ENCODE measurements around the gene VSTM4.

The VSTM4 gene

GRCh38 chr10:49091450-49092210 is 23.7 kb downstream of the VSTM4 start:
- DNase-seq (ENCODE audit: low read depth in 2 of 2), result no peak

DNA sequence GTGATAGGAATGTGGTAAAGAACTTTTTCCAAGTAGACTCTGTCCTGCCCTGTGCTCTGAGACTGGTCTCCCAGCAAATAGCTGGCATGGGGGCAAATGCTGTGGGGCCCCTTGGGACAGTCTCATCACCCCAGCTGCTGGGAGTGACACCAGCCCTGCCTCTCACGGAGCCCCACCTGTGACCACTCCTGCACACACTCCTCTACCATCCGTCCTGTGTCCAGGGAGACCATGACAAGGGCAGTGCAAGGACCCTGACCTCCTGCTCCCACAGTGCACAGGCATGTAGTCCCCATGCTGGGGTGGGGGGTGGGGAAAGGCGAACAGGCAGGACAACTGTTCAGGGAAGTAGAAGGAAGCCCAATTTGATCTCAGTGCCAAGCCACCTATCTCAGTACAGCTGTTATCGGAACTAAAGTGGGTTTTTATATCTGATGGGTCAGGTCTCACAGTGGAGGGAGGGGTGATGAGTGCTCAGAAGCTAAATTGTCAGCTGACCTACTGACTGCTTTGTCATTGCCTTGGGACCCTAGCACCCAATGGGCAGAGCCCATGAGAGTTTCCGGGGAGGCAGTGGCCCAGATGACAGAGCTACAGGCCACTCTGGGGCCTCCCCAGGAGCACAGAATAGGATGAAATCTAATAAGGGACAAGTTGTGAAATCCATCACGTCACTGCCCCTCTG is 24.5 kb downstream of the VSTM4 start:
- no peak for DNase-seq (ENCODE audit: low read depth in 2 of 2)

- no peak for DNase-seq (ENCODE audit: low read depth in 2 of 2)
These were observed 25.1 kb downstream of the VSTM4 start for GRCh38 chr10:49090189-49090575.

- DNase-seq (ENCODE audit: low read depth in 2 of 2), result no peak
These were observed 25.6 kb downstream of the VSTM4 start for GRCh38 chr10:49089557-49090188.

- DNase-seq (ENCODE audit: low read depth in 2 of 2), result no peak
These were observed 26.2 kb downstream of the VSTM4 start for GRCh38 chr10:49089152-49089551.

DNA sequence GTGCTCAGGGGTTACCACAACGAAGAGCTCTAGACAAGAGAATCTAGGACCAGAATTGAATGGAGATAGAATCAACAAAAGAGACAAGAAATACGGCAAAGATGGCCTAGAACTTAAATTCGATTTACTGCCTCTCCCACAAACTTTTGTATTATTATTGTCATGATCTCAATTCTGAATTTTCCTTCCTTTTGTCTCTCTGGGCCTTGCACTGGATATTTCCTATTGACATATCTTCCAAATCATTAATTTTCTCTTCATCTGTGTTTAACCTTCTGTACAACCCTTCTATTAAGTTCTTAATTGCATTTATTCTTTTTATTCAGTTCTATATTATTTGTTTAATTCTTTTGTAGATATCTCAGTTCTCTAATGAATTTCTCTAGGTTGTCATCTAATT is 28.4 kb downstream of the VSTM4 start:
- no peak for DNase-seq (ENCODE audit: low read depth in 2 of 2)

- no peak for DNase-seq (ENCODE audit: low read depth in 2 of 2)
These were observed 32.1 kb downstream of the VSTM4 start for GRCh38 chr10:49083261-49083660.

GRCh38 chr10:49082766-49083165 is 32.6 kb downstream of the VSTM4 start:
- no peak for DNase-seq (ENCODE audit: low read depth in 2 of 2)

DNA sequence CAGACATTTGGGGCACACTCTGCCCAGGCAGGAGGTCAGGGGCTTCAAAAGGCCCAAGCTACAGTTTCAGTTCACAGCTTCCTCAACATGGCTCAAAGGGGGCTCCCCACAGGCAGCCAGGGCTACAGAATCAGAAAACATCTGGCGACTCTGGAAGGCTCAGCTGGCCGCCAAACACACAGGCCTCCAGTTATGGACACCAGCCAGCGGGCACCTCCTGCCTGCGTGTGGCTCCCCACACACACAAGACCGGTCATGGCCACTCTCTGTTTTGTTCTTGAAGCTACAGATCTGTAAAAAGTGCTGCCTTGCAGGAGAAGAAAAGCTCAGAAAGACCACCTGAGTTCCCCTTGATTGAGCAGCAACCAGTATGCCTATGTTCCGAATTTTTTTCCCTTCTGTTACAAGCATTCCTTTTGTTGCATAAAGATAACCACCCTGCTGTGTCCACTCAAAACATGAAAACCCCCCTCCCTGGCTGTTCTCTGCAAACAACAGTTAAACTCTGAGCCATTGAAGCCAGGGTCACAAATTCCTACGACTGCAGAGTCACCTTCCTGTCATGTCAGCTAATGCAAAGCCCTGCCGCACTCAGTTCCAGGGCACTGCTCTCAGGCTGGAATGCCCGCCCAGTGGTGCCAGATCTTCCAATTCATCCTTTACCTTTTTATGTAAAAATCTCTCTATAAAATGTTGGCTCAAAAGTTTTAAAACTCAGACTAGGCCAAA is 33.6 kb downstream of the VSTM4 start:
- DNase-seq (ENCODE audit: low read depth in 2 of 2), result no peak

DNA sequence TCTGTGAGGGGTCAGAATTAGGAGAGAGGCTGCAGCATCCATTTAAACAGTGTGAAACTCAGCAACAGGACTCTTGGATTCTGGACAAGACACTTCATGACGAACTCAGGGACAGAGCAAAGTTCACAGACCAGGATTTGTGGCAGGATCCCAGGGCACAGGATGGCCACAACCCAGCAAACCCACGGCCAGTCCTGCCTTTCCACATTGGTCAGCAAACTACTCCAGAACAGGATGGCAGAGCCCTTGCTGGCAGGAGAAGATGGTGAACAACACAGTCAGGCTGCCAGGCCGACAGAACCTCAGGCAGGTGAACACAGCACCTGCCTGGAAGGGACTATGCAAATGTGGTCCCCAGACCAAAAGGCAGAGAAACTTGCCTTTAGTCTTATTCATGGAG is 34.4 kb downstream of the VSTM4 start:
- DNase-seq (ENCODE audit: low read depth in 2 of 2), result no peak

DNA sequence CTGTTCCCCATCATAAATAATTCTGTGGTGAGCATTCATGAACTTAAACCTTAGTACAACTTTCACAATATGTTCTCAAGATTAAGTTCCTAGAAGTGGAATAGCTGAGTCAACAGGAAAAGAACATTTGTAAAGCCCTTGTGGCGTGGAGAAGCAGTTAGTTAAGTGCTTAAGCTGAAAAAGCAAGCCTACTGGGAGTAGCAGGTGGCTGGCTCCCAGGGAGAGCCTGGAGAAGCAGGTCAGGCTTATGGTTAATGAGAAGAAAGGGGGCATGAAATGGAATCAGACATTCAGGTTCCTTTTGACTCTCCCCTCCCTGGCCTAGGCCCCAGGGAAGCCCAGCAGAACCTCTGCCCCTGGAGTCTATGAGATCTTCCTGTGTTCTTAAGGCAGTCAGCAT is 35.3 kb downstream of the VSTM4 start:
- DNase-seq (ENCODE audit: low read depth in 2 of 2), result no peak

- no peak for DNase-seq (ENCODE audit: low read depth in 2 of 2)
These were observed 35.8 kb downstream of the VSTM4 start for GRCh38 chr10:49079499-49079898.

- DNase-seq (ENCODE audit: low read depth in 2 of 2), result no peak
These were observed 36.2 kb downstream of the VSTM4 start for GRCh38 chr10:49079072-49079471.

DNA sequence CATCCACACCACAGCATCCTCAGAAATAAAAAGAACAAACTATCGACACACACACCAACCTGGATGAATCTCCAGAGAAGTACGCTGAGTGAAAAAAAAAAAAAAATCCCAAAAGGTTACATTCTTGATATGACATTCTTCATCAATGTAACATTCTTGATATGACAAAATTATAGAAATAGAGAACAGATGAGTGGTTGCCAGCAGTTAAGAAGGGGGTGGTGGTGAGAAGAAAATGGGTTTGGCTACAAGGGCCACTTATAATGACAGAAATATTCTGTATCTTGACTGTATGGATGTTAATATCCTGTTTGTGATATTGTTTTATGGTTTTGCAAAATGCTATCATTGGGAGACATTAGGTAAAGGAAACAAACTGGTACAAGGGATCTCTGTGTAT is 36.9 kb downstream of the VSTM4 start:
- no peak for DNase-seq (ENCODE audit: low read depth in 2 of 2)

- no peak for DNase-seq (ENCODE audit: low read depth in 2 of 2)
These were observed 38.4 kb downstream of the VSTM4 start for GRCh38 chr10:49076741-49077521.

DNA sequence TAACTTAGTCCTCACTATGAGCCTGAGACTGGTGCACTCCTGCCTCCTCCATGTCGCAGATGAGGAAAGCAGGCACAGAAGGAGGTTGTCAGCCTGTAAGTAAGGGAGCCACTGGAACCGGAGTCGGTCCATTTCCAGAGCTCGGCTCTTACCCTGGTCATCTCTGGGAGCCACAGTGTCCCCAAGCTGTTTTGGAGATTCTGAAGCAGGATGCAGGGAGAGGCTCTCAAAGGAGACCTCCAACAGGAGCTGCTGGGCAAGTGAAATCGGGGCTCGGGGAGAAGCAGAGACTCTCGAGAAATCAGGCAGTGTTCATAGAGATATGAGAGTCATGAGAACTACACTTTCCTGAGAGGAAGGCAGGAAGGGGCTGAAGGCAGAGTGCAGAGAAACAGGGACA is 39.0 kb downstream of the VSTM4 start:
- no peak for DNase-seq (ENCODE audit: low read depth in 2 of 2)

DNA sequence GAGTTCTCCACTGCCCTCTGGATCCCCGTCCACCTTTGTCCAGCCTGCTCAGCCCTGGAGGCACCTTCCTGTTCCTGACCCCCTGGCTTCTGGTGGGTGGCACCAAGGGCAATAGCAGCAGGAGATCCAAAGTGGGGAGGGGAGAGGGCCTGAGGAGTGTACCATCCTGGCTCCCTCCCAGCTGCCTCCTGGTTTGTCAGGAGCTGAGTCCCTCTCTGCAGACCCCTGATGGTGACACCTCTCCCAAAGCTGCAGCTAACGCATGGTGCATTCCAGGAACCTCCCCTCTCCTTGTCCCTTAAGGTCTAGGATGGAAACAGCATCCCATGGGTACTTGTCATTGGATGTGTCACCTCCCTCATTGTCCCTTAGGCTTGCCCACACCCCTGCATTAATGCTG is 39.6 kb downstream of the VSTM4 start:
- DNase-seq (ENCODE audit: low read depth in 2 of 2), result no peak

DNA sequence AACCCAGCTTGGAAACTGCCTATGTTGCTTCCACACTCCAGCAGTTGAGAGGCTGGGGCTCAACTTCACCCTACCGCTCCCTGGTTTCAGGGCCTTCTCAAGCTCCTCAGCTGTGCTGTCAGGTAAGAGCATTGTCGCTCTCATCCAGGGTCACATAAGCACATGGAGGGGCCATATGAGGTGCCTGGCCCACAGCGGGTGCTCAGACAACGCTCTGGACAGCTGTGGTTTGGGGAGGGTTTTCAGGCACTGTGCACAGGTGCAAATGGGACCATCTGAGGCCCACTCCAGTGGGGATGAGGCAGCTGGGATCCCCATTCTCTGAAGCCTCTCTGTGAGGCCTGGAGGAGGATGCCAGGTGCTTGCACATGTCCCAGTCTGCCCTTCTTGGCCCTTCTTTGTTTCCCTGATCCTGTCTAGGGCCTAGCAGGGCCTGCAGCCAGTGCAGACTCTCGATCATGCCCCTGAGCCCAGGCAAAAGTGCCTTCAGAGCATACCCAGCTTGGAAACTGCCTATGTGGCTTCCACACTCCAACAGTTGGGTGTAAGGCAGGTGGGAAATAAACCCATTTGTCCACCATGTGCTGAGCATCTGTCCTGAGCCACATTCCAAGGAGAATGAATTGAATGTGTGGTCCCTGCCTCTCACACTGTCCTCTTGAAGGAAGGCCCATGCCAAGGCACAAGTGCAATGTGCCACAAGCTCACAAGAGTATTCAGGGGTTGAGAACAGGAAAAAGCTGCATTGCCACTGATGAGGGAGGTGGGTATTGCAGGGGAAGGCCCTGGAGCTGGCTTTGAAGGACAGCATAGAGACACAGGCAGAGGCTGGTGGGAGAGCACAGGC is 40.3 kb downstream of the VSTM4 start:
- DNase-seq (ENCODE audit: low read depth in 2 of 2), result no peak

- DNase-seq (ENCODE audit: low read depth in 2 of 2), result no peak
These were observed 43.0 kb downstream of the VSTM4 start for GRCh38 chr10:49072166-49072885.

DNA sequence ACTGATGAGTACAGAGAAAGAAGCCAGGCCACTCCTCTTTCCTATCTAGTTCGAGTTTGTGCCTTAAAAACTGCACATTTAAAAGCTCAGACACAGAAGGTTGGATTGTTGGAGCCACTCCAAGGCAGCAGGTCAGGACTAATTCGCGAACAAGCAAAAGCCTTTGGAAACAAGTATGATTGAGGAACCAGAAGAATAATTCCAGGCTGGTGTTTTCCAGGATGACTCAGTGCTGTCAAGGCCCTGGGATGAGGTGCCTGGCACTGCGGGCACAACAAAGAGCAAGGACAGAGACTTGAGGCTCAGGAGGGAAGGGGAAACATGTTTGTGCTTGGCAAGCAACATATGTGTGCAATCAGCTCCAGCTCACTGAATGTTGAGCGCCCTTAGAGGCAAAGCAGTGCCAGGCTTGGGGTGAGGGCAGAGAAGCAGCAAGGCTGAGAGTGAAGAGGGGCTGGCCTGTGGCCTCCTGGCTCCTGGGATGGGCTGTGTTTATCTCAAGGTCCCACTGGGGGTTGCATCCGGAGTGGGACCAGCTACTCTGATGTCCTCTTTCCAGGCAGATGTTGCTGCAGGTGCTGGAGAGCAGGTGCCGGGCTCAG is 44.1 kb downstream of the VSTM4 start:
- DNase-seq (ENCODE audit: low read depth in 2 of 2), result no peak
